Left kidney (tissue), 2 donors: ENCODE results near the gene TPK1. TPM values are rescaled to one million over a fixed set of nuclear protein-coding genes. Genes with fewer than 3 reads are reported as not detected.
"Not testable (repeated sequence)": the region's sequence is repeated elsewhere in the genome, so short reads cannot be mapped to it uniquely, and the experiment has no call there.

ENCODE experiments used
- DNase-seq: peaks from one replicate; pipeline ENCODE4 v3.0.0-alpha.2; 2013
- polyA plus RNA-seq: library from polyadenylated mRNA; unstranded; fragments of 120-200 nt; gene quantifications from one replicate; pipeline ENCODE4 v1.2.1, GENCODE V29; 2013; ENCODE audit not compliant: insufficient read length

The TPK1 gene
- polyA plus RNA-seq, 1 donor: 9.9 TPM

GRCh38 chr7:144474800-144475615 is 360.8 kb downstream of the TPK1 start:
- DNase-seq: no peak

GRCh38 chr7:144474363-144474762 is 361.5 kb downstream of the TPK1 start:
- no peak for DNase-seq

- no peak for DNase-seq
Observed at GRCh38 chr7:144473908-144474307, 361.9 kb downstream of the TPK1 start.

GRCh38 chr7:144470078-144470477 is 365.8 kb downstream of the TPK1 start:
- DNase-seq: no peak

- DNase-seq: no peak
Observed at GRCh38 chr7:144468990-144469732, 366.7 kb downstream of the TPK1 start.

- no peak for DNase-seq
Observed at GRCh38 chr7:144459635-144460034, 376.2 kb downstream of the TPK1 start.

GRCh38 chr7:144455040-144455404 is 380.8 kb downstream of the TPK1 start:
- no peak for DNase-seq

GRCh38 chr7:144454256-144455039 is 381.4 kb downstream of the TPK1 start:
- no peak for DNase-seq

GRCh38 chr7:144452064-144452463 is 383.8 kb downstream of the TPK1 start:
- DNase-seq: no peak

GRCh38 chr7:144445590-144445989 is 390.3 kb downstream of the TPK1 start:
- DNase-seq: no peak

- no peak for DNase-seq
Observed at GRCh38 chr7:144439717-144440205, 396.1 kb downstream of the TPK1 start.

- no peak for DNase-seq
Observed at GRCh38 chr7:144438759-144439158, 397.1 kb downstream of the TPK1 start.

- peak; percentile 76 for DNase-seq
Observed at GRCh38 chr7:144437370-144438191, 398.3 kb downstream of the TPK1 start.

GRCh38 chr7:144436500-144436899 is 399.4 kb downstream of the TPK1 start:
- no peak for DNase-seq

GRCh38 chr7:144428431-144428830 is 407.4 kb downstream of the TPK1 start:
- no peak for DNase-seq

- DNase-seq: not testable (repeated sequence)
Observed at GRCh38 chr7:144427539-144427938, 408.3 kb downstream of the TPK1 start.

- not testable (repeated sequence) for DNase-seq
Observed at GRCh38 chr7:144418931-144419330, 416.9 kb downstream of the TPK1 start.

- no peak for DNase-seq
Observed at GRCh38 chr7:144416341-144416740, 419.5 kb downstream of the TPK1 start.

GRCh38 chr7:144415858-144416257 is 420.0 kb downstream of the TPK1 start:
- DNase-seq: no peak

- DNase-seq: no peak
Observed at GRCh38 chr7:144414815-144415214, 421.0 kb downstream of the TPK1 start.

GRCh38 chr7:144410441-144410840 is 425.4 kb downstream of the TPK1 start:
- DNase-seq: no peak

- DNase-seq: no peak
Observed at GRCh38 chr7:144408121-144408520, 427.7 kb downstream of the TPK1 start.
